Trophoblast cell (in vitro differentiated cells and primary cell): Measurements from ENCODE around the gene NUP107.
A peak's percentile ranks its signal among the peaks of the same experiment; 100 is the strongest.

Experiments used
- DNase-seq, 2 donors: peaks; one replicate each; pipeline ENCODE4 v3.0.0-alpha.2; 2016
- H2AFZ ChIP-seq: 2 replicates; pipeline ENCODE4 v1.6.1; 2013; ENCODE audit warnings: low read length, moderate library complexity, mild to moderate bottlenecking; ENCODE audit not compliant: insufficient read depth, poor library complexity
- H2AK5ac ChIP-seq: 2 replicates; pipeline ENCODE4 v1.6.1; 2013; ENCODE audit warnings: mild to moderate bottlenecking, low read length
- H2BK120ac ChIP-seq: 2 replicates; pipeline ENCODE4 v1.6.1; 2013; ENCODE audit warnings: low read length, mild to moderate bottlenecking, moderate library complexity; ENCODE audit not compliant: insufficient read depth, poor library complexity
- H2BK12ac ChIP-seq: 2 replicates; pipeline ENCODE4 v1.6.1; 2013; ENCODE audit warnings: mild to moderate bottlenecking, low read length, moderate library complexity
- H2BK5ac ChIP-seq: 2 replicates; pipeline ENCODE4 v1.6.1; 2013; ENCODE audit warnings: low read length, low read depth, moderate library complexity, mild to moderate bottlenecking; ENCODE audit not compliant: poor library complexity
- H3K14ac ChIP-seq: 2 replicates; pipeline ENCODE4 v1.6.1; 2013; ENCODE audit warnings: mild to moderate bottlenecking, low read length
- H3K18ac ChIP-seq: 2 replicates; pipeline ENCODE4 v1.6.1; 2013; ENCODE audit warnings: mild to moderate bottlenecking, low read length
- H3K23ac ChIP-seq: 2 replicates; pipeline ENCODE4 v1.6.1; 2013; ENCODE audit warnings: low read length
- H3K27ac ChIP-seq: 2 replicates; pipeline ENCODE4 v1.5.1; 2013; ENCODE audit warnings: low read depth, mild to moderate bottlenecking, inconsistent platforms, low read length, moderate library complexity
- H3K27me3 ChIP-seq: 2 replicates; pipeline ENCODE4 v1.6.1; 2013; ENCODE audit warnings: inconsistent platforms, mild to moderate bottlenecking, low read length, moderate library complexity; ENCODE audit not compliant: insufficient read depth
- H3K36me3 ChIP-seq, 2 experiments: 1 replicate in 1 of 2; 2 replicates in 1 of 2; pipeline ENCODE4 v1.6.1; 2013; ENCODE audit warnings: low read length in 2 of 2, mild to moderate bottlenecking in 2 of 2, moderate library complexity in 1 of 2; ENCODE audit not compliant: insufficient read depth in 2 of 2, control insufficient read depth in 1 of 2
- H3K4ac ChIP-seq: 2 replicates; pipeline ENCODE4 v1.6.1; 2013; ENCODE audit warnings: low read depth, mild to moderate bottlenecking, low read length, moderate library complexity
- H3K4me1 ChIP-seq, 2 experiments: 1 replicate in 1 of 2; 2 replicates in 1 of 2; pipeline ENCODE4 v1.6.1; 2013; ENCODE audit warnings: low read length in 2 of 2, mild to moderate bottlenecking in 2 of 2, moderate library complexity in 1 of 2; ENCODE audit not compliant: insufficient read depth in 2 of 2, control insufficient read depth in 1 of 2
- H3K4me2 ChIP-seq: 2 replicates; pipeline ENCODE4 v1.6.1; 2013; ENCODE audit warnings: inconsistent platforms, mild to moderate bottlenecking, low read length, moderate library complexity
- H3K4me3 ChIP-seq: 2 replicates; pipeline ENCODE4 v1.5.1; 2013; ENCODE audit warnings: mild to moderate bottlenecking, low read depth, low read length, inconsistent platforms
- H3K79me1 ChIP-seq: one replicate; pipeline ENCODE4 v1.6.1; 2013; ENCODE audit warnings: low read length
- H3K79me2 ChIP-seq: 2 replicates; pipeline ENCODE4 v1.6.1; 2013; ENCODE audit warnings: low read length, mild to moderate bottlenecking; ENCODE audit not compliant: control insufficient read depth, insufficient read depth, poor library complexity
- H3K9ac ChIP-seq: 2 replicates; pipeline ENCODE4 v1.6.1; 2013; ENCODE audit warnings: mild to moderate bottlenecking, low read length
- H3K9me3 ChIP-seq: 2 replicates; pipeline ENCODE4 v1.6.1; 2013; ENCODE audit warnings: low read depth, mild to moderate bottlenecking, control low read depth, inconsistent platforms, low read length; ENCODE audit not compliant: insufficient read depth
- H4K12ac ChIP-seq: 2 replicates; pipeline ENCODE4 v1.6.1; 2013; ENCODE audit warnings: low read depth, mild to moderate bottlenecking, low read length, moderate library complexity
- H4K8ac ChIP-seq: 2 replicates; pipeline ENCODE4 v1.6.1; 2013; ENCODE audit warnings: low read depth, mild to moderate bottlenecking, low read length, moderate library complexity
- H4K91ac ChIP-seq: one replicate; pipeline ENCODE4 v1.6.1; 2013; ENCODE audit warnings: low read depth, mild to moderate bottlenecking, low read length, moderate library complexity
- WGBS: extraction: QIAGEN DNeasy Blood & Tissue Kit; methylation state at CpG from one replicate; pipeline ENCODE4 v1.1.7; 2013; ENCODE audit warnings: missing lambda C conversion rate; ENCODE audit not compliant: insufficient read length, insufficient coverage; ENCODE audit errors: extremely low coverage; 5-methylcytosine and 5-hydroxymethylcytosine counted together

Gene NUP107

DNA sequence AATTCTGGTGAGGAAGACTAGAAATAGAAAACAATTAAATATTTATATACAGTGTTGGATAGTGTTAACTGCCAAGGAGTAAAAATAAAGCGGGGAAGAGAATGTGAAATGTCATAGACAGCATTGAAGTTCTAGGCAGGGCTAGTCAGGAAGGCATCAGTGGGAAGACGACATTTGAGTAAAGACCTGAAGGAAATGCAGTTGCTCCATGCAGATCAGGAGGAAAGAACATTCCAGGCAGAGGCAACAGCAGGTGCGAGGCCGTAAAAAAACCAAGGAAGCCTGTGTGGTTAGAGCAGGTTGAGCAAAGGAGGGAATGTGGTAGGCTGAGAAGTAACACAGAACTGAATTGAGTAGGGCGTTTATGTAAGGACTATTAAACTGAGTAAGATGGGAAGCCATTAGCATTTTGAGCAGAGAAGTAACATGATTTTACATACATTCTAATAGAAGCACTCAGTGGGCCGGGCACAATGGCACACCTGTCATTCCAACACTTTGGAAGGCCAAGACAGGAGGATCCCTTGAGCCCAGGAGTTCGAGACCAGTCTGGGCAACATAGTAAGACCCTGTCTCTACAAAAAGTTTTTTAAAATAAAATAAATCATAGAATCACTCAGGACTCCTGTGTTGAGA is 74.1 kb downstream of the NUP107 start:
- Histone ChIP-seq H3K23ac (no peak overlapping the region), H4K91ac (no peak overlapping the region), H2BK12ac (no peak overlapping the region), H2AFZ (no peak overlapping the region), H3K27me3 (no peaks in the 10 kb centered on the region), H3K9me3 (no peaks in the 10 kb centered on the region), H4K8ac (no peak overlapping the region), H3K9ac (no peak overlapping the region), H3K4me1 (no peaks in the 10 kb centered on the region), H3K18ac (no peak overlapping the region), H3K4me2 (no peak overlapping the region), H3K4ac (no peak overlapping the region), H3K36me3 (peaks cover 11 to 15% of the 10 kb centered on the region in 2 experiments), H3K14ac (no peak overlapping the region), H3K4me3 (no peak overlapping the region), H2BK120ac (no peak overlapping the region), H4K12ac (no peak overlapping the region), H3K79me2 (no peaks in the 10 kb centered on the region), H2AK5ac (no peak overlapping the region), H3K79me1 (no peaks in the 10 kb centered on the region), H2BK5ac (no peak overlapping the region), H3K27ac (no peak overlapping the region)
- WGBS = no CpG with 5 or more reads among the region's 7 CpGs
- no peak for DNase-seq

DNA sequence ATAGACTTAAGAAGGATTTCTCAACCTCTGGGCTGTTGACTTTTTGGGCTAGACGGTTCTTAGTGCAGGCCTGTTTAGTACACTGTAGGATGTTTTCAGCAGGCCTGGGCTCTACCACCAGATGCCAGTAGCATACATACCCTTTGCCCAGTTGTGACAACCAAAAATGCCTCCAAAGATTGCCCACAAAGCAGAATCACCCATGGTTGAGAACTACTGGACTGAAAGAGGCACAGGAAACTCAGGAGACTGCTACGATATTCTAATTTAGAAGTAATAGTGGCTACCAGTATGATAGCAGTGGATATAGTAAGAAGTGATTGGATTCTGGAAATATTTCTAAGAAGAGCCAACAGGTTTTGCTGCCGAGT is 74.6 kb downstream of the NUP107 start:
- H4K12ac ChIP-seq = no peak overlapping the region
- no peak overlapping the region for H2AFZ ChIP-seq
- DNase-seq = no peak
- no peak overlapping the region for H2BK120ac ChIP-seq
- no peaks in the 10 kb centered on the region for H3K9me3 ChIP-seq
- no peak overlapping the region for H3K23ac ChIP-seq
- WGBS = no CpG with 5 or more reads among the region's 3 CpGs
- H3K79me1 ChIP-seq = no peaks in the 10 kb centered on the region
- no peak overlapping the region for H2BK12ac ChIP-seq
- no peak overlapping the region for H3K14ac ChIP-seq
- H2AK5ac ChIP-seq = no peak overlapping the region
- no peak overlapping the region for H4K8ac ChIP-seq
- H2BK5ac ChIP-seq = no peak overlapping the region
- no peak overlapping the region for H4K91ac ChIP-seq
- H3K4me3 ChIP-seq = no peak overlapping the region
- H3K9ac ChIP-seq = no peak overlapping the region
- H3K18ac ChIP-seq = no peak overlapping the region
- no peak overlapping the region for H3K4ac ChIP-seq
- H3K79me2 ChIP-seq = no peaks in the 10 kb centered on the region
- H3K27me3 ChIP-seq = no peaks in the 10 kb centered on the region
- peaks cover 11 to 15% of the 10 kb centered on the region in 2 experiments for H3K36me3 ChIP-seq
- H3K4me2 ChIP-seq = no peak overlapping the region
- no peaks in the 10 kb centered on the region for H3K4me1 ChIP-seq
- no peak overlapping the region for H3K27ac ChIP-seq

DNA sequence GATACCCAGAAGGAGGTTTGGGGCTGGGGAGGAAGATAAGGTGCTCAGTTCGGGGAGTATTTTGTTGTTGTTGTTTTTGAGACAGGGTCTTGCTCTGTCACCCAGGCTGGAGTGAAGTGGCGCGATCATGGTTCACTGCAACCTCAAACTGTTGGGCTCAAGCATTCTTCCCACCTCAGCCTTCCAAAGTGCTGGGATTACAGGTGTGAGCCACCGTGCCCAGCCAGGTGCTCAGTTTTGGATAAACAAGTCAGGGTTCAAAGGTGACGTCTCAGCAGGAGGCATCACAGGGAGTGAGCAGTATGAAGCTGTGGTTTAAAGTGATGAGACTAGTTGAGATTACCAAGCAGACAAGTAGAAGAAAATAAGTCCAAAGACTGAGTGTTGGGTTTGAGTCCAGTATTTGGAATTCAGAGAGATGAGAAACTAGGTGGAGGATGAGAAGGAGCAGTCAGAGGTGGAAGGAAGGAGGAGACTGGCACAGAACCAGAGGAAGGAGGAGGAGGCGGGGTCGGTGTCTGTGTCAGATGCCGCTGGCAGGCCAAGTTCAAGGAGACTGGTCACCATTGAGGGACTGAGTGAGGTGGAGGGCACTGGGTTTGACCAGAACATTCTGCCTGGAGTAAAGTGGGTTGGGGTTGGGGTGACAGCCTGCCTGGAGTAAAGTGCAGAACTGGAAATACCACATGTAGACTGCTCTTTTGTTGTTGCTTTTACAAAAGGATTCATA is 75.3 kb downstream of the NUP107 start:
- no peaks in the 10 kb centered on the region for H3K79me2 ChIP-seq
- H2AK5ac ChIP-seq = no peak overlapping the region
- H3K18ac ChIP-seq = no peak overlapping the region
- no peaks in the 10 kb centered on the region for H3K9me3 ChIP-seq
- H3K23ac ChIP-seq = no peak overlapping the region
- no peak overlapping the region for H2BK12ac ChIP-seq
- peaks cover 12 to 15% of the 10 kb centered on the region in 2 experiments for H3K36me3 ChIP-seq
- H3K9ac ChIP-seq = no peak overlapping the region
- H3K4me1 ChIP-seq = no peaks in the 10 kb centered on the region
- no peak overlapping the region for H3K4ac ChIP-seq
- H4K12ac ChIP-seq = no peak overlapping the region
- DNase-seq = no peak
- no peak overlapping the region for H3K4me2 ChIP-seq
- H2BK120ac ChIP-seq = no peak overlapping the region
- H2AFZ ChIP-seq = no peak overlapping the region
- H4K91ac ChIP-seq = no peak overlapping the region
- H4K8ac ChIP-seq = no peak overlapping the region
- WGBS = no CpG with 5 or more reads among the region's 8 CpGs
- no peaks in the 10 kb centered on the region for H3K79me1 ChIP-seq
- H3K14ac ChIP-seq = no peak overlapping the region
- no peak overlapping the region for H3K4me3 ChIP-seq
- no peak overlapping the region for H3K27ac ChIP-seq
- H2BK5ac ChIP-seq = no peak overlapping the region
- no peaks in the 10 kb centered on the region for H3K27me3 ChIP-seq

DNA sequence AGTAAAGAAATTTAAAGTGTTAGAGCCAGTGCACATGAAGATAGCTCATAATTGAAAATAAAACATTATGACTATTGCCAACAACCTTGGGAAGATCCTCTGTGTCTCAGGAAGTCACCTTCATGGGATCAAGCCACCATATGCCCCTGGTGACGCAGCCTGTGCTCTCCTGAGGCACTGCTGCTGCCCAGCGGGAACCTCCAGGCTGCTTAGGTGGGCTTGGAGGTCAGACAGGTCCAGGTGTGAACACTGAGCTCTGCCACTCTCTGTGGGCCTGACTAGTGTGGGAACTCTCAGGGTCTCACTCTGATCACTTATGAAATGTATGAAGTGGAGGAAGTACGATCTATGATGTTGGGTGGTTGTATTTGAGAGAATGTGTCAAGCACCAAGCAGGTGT is 75.9 kb downstream of the NUP107 start:
- Histone ChIP-seq H3K79me1 (no peaks in the 10 kb centered on the region), H2AFZ (no peak overlapping the region), H3K4ac (no peak overlapping the region), H3K14ac (no peak overlapping the region), H3K4me3 (no peak overlapping the region), H3K23ac (no peak overlapping the region), H3K36me3 (peaks cover 12 to 17% of the 10 kb centered on the region in 2 experiments), H3K9ac (no peak overlapping the region), H2AK5ac (no peak overlapping the region), H3K9me3 (no peaks in the 10 kb centered on the region), H3K4me2 (no peak overlapping the region), H3K4me1 (no peaks in the 10 kb centered on the region), H4K12ac (peak overlapping the region; percentile 44), H3K18ac (no peak overlapping the region), H2BK120ac (no peak overlapping the region), H4K8ac (no peak overlapping the region), H3K27me3 (no peaks in the 10 kb centered on the region), H2BK12ac (no peak overlapping the region), H2BK5ac (no peak overlapping the region), H3K79me2 (no peaks in the 10 kb centered on the region), H4K91ac (no peak overlapping the region), H3K27ac (no peak overlapping the region)
- WGBS = no CpG with 5 or more reads among the region's 3 CpGs
- no peak for DNase-seq
